SIG-M5 (cell line): ENCODE measurements around the gene ACADSB.

Source experiments
- DNase-seq: peaks from one replicate; lab custom pipeline; 2025; lab: John Stamatoyannopoulos, UW

The ACADSB gene

DNA sequence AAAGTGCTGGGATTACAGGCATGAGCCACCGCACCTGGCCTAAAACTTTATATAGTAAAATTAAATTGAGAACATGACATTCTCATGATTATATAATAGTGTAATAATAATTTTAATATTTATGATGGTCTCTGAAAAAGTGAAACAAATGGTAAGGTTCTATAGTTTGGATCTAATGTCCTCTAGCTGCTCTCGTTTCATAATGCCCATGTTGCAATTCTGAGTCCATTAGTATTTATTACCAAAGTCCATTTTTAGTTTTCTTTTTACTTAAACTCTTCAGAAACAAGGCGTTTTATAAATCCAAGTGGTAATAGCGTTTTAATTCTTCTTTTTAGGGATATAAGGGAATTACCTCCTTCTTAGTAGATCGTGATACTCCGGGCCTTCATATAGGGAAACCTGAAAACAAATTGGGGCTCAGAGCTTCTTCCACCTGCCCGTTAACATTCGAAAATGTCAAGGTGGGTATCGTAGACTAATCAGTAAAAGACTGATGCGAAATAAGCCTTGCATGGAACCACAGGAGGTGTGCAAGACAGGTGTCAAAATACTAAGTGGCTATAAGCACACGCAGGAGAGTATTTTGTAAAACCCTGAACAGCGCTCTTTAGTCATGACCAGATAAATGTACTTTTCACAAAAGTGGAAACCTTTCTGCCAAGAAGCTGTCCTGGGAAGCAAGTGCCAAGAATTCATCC is 34.1 kb downstream of the ACADSB start:
- no peak for DNase-seq

DNA sequence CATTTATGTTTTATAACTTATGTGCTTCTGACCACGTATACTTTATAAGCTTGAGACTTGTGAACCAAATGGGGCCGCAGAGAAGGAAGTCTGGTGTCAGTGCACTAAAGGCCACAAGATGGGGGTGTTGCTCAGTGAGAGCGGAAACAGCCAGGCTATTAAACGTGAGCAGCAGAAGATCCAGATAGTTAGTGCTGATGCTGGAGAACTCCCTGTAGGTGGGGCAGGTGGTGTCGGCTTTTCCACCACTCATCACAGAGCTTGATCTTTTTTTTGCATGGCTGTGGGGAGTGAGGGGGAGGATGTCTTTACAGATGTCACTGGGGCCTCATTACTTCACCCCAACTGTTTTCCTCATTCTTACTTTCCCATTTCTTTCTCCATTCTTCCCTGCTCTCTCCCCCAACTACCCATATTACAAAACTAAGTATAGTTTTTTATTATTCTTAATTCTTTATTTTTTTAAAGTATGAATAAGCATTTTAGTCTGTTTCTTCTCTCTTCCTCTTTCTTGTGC is 34.7 kb downstream of the ACADSB start:
- DNase-seq = no peak

DNA sequence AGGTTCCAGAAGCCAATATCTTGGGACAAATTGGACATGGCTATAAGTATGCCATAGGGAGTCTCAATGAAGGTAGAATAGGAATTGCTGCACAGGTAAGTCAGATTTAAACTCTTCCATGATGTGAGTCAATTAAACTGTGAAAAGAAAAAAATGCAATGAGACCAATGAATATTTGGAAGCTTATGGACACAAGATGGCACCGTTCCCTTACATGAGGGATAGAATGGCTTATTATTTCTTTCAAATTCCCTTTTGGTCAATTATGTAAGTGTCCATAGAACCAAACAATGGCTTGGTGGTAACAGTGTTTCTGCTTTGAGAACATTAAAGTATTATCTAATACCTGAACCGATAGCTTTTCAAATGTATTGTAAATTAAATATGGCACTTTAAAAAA is 35.6 kb downstream of the ACADSB start:
- no peak for DNase-seq

DNA sequence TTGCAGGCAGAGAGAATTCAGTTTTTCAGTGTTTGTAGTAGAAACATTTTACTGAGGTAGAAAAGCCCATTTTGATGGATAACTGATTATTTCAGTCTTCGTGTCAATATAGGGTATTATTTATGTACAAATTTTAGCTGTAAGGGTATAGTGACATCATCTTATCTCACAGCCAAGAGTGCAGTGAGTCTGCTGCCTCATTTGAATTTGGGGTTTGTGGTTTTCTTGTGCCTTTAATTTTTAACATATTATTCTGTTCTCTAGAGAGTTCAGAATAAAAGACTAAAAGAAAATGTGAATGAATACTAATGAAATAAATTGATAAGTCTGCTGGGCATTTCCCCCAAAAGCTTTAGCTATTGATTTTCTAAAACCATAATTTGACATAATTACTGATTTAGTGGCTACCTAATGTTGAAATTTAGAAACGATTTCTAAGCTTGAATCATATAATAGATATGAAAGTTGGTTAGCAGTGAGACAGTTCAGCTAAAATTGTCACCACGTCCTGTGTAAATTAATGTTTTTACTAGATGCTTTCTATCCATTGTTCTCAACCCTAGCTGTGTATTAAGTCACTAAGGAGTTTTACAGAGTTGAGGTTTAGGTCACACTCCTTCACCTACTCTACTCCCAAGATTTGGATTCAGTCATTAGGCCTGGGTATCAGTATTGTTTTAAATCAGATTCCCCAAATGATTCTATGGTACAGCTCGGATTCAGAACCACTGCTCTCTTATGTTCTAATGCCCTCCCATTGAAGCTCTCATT is 37.3 kb downstream of the ACADSB start:
- no peak for DNase-seq

DNA sequence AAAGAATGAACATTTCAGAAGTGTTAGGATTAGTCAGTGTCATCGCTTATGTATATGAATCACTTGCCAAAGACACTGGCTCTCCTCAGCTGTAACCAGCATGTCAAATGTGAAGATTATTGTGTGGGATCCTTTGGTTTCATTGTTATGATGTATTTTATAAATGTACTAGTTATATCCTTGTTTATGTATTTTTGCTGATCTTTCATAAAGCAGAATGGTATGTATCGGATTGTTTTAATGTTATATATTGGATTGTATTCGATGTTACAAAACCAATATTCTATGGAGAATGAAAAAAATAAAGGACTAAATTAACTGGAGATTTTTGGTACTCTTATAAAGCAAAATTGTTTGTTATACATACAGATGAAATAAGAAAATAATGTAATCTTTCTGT is 49.2 kb downstream of the ACADSB start:
- DNase-seq = no peak

DNA sequence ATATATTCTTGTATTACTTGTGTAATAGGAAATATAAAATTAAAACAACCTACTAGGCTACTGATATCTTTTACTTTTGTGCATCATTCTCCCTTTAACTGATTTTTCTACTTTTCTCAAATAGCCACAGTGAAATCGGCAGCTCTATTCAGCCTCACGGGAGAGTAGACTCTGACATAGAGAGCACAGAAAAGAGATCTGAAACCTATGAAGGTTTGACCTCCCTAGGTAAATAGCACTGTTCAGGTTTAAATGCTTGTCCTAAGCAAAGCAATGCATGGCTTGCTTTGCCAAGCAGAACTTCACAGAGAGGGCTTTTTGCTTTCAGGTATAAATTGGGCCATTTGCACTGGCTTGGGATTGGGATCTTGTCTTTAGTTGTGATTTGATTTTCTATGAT is 53.1 kb downstream of the ACADSB start:
- DNase-seq = no peak

DNA sequence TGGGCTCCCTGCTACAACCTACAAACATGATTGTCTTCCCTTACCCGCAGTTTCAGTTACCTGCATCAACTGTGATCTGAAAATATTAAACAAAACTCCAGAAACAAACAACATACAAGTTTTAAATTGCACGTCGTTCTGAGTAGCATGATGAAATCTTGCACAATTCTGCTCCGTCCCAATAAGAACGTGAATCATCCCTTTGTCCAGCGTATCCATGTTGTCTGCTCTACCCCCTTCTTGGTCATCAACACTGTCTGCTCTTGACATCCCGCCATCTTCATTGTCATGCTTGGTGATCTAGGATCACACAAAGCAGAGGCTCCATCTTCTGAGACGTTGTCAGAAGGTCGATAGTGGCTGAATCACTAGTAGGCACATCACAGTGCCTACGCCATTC is 53.9 kb downstream of the ACADSB start:
- no peak for DNase-seq

DNA sequence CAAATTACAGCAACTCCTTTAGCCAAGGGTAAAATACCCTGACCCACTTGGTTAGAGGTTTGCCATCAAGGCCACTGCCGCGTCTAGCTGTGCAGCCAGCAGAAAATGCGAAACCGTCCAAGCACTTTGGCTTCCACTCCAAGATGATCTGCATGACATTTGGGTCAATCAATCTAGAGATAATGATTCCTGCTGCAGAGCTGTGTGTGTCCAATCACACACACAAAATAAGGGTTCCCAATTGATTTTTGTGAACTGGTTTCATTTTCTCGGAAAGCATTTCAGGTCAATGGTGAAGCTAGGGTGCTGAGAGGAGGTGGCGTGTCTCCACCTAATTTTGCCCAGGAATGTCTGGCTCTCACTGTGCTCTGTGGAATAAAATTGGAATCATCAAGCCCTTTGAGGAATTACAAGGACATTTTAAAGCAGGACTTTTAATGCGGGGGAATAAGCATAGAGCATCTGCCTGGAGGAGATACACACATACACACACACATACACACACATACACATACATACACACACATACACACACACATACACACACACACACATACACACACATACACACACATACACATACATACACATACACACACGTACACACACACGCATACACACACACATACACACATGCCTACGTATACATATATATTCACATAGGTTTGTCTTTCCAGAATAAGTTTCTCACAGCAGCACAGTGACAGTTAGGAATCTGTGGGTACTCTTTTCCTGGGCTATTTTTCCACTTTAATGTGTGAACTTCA is 59.5 kb downstream of the ACADSB start:
- no peak for DNase-seq

DNA sequence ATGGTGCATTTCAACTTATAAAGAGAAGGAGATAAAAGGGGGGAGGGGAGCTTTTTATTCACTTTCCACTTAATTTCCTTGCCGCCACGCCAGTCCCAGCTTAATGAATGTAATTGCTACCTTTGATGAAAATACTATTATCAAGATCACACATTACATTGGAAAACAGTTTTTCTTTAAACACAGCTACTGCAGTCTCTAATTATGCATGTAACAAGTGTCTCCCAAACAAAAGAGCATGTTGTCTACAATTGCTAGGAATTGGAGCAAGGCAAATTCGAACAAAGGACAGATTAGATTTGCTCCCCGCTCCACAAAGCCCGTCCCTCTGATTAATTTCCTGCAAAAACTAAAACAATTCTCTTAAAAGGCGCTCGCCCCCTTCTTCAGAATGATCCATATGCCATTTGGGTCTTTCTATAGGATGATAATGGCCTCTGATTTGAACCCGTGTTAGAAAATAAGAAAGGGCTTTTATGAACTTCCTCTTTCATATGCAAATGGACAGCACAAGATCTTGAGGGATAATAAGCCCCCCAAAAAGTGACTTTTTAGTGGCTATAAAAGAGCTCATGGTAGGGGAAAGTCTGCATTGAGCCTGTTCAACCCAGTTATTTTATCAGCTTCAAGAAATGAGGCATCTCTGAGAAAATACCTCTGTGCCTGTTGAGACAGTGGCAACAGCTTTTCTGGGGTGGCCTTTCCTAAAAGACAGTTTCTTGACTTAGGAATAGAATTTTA is 60.6 kb downstream of the ACADSB start:
- no peak for DNase-seq

DNA sequence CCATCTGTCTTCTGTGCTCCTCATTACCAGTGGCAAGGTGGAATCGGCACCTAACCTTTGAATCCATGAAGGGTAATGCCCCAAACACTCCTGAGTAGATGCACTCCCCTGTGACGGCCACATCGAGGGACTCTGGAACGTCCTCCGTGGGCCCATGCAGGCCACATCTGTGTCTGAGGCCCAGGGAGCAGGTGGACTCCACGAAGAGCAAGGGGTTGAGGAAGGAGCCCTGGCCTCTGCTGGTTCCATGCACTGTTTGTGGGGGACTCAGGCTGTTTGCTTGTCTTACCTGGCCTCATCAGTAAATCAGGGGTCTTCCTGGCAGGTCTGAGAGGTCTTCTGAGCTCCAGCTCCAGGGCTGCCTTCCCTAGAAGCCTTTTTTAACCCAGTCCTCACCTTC is 64.4 kb downstream of the ACADSB start:
- DNase-seq = no peak

DNA sequence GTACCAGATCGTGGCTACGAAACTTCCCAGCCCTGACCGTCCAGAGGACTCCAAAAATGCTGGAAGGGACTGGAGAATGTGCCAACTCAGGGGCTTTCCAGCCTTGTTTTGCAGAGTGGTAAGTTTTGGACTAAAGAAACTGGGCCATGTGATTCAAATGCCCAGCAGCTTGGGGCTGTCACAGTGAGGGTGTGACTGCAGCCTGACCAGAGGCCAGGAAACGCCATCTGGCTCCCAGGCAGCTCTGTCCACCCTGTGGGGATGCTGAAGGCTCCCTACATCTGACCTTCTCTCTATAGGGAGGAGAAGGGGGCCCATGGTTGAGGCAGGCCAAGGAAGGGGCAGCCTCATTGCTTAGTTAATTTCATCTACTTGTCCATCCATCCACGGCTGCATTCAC is 65.4 kb downstream of the ACADSB start:
- no peak for DNase-seq

DNA sequence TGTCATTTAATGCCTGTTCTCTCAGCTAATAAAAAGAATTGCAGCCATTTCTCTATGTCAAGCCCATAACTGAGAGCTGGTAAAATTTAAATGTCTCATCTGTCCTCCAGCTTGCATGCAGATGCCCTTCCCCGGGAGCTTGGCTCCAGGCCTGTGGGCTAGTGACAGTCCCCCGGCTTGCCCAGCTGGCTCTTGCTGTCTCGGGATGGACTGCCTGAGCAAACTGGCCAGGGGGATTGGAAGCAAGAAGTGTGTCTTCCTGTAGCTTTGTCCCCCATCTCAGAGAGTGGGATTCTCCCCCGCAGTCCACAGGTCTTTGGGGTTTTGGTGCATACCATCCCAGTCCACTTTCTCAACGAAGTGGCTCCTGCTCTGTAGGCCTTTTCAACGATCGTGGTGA is 73.1 kb downstream of the ACADSB start:
- DNase-seq = no peak

DNA sequence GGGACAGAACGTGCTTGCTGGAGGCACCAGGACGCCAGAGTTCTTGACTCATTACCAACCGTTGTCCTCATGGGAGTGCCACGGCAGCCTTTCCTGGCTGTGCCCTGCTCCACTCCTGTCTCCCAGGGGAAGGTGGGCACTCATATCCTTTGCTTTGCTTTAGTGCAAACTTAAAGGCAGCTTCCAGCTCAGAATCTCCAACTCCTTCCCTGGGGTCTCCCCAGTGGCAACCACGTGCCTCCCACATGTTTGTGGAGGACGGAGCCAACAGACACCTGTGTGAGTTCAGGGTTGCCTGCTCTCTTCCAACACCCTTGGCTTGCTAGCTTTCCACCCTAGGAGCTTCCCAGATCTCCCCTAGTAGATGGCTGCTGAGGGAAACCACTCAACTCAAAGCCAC is 75.0 kb downstream of the ACADSB start:
- DNase-seq = no peak

DNA sequence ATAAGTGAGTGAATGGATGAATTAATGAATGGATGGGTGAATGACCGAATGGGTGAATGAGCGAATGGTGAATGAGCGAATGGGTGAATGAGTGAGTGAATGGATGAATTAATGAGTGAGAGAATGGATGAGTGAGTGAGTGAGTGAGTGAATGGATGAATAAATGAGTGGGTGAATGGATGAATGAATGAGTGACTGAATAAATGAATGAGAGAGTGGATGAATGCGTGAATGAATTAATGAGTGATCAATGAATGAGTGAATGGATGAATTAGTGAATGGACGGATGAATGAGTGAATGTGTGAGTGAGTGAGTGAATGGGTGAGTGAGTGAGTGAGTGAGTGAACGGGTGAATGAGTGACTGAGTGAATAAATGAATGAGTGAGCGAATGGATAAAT is 77.5 kb downstream of the ACADSB start:
- no peak for DNase-seq

DNA sequence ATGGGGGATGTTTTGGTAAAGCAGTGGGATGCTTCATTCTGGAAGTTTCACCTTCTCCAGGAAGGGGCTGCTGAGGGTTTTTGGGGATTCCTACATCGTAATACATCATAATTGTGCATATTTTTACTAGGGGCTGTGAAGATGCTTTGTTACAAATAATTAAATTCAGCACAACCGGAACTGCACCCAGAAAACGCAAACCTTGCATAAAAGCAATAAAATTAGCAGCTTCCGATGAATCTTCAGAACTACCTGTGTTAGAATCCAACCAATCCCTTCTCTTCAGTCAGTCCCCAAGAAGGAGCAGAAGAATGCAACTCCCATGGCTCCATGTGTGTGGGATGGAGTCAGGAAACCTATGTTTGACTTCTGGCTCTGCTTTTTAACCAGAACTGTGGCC is 78.5 kb downstream of the ACADSB start:
- no peak for DNase-seq

DNA sequence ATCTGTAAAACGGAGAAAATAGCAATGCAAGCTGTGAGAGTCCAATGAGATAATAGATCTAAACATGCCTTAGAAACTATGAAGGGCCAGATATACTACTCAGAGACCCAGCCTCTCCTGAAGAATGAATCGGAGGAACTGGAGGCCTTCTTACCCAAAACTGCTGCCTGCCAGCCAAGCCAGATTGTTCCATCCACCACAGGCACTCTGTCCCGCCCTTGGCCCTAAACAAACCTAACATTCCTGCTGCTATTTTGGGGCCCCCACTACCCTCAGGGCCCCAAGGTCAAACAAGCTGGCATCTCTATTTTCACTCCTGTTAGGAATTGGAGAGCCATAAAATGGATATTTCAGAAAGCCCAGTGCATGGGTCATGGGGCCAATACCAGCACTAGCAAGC is 79.0 kb downstream of the ACADSB start:
- DNase-seq = no peak

DNA sequence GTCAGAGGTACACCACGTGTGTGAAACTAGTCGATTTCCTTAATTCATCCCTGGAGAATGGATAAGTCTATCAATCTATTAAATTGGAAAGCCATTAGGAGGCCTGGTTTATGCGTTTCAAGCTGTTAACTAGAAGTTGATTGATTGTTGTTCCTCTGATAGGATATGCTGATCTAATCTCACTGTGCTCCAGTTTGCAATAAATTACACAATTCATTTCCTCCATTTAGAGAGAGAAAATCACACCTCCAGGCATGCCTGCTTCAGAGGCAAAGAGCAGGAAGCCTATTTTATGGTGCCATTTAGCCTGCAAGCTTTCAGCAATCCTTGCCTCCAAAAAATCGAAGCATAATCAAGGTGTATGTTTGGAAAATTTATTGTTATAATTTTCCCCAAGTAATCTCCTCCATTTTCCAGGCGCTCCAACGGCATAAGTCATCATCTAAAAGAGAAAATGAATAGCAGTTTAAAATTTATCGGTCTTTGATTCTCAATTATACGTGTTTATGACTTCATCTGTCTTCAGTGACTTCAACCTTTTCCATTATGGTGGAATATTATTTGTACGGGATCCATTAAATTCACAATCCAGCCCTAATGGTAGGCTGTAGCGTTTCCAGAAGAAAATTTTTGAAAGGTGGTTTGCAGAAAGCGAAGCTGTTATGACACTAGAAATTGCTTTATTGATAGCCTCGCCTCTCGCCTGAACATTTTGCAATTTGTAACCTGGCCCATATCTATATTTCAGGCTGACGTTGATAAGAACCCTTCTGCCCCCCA is 84.0 kb downstream of the ACADSB start:
- no peak for DNase-seq

DNA sequence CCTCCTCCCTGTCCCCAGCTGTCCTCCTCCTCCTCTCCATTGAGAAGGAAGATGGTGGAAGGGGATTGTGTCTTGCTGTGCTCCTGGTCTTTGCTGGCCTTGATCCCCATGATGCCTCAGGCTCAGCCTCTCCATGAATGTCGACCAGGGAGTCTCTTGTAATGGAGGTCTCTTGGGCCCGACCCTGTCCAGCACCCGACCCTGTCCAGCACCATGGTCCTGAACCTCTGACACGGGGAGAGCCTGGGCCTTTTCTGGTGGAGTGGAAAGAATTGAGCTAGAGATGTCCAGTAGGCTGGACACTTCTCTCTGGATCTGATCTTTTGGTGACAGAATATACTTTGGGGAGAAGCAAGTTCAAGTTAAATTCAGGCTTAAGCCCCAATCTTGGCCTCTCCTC is 84.7 kb downstream of the ACADSB start:
- DNase-seq = no peak

DNA sequence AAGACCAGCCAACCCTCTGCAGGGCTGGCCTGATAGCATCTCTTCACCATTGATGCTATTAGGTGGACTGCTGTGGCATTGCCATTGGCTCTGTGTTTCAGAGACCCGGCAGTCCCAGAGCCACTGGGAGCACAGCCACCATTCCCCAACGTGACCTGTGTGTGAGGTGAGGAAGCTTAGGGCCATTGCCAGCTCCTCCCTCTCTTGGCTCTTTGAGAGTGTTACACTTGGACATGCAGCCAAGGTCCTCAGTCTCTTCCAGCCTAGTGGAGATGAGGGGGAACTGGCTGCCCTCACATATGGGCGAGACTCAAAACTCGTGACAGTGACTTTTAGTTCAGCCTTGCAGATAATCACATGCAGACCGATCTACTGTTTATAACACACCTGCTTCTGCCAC is 87.6 kb downstream of the ACADSB start:
- DNase-seq = no peak

DNA sequence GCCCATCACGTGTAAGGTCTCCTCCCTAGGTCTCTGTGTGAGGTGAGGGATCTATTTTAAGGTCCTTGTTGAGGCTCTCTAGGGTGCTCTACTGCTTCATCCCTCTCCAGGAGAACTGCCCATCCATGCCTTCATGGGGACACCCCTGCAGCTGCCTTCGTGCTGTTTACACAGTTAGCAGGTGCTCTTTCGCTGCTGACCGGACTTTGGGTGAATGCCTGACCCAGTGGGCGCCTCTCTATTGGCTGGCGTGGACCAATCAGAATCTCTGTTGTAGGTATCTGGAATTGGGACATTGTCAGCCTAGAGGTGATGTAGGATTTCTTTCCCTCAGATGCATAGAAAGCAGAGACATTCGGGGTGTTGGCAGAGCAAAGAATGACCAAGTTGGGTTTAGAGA is 88.2 kb downstream of the ACADSB start:
- no peak for DNase-seq

DNA sequence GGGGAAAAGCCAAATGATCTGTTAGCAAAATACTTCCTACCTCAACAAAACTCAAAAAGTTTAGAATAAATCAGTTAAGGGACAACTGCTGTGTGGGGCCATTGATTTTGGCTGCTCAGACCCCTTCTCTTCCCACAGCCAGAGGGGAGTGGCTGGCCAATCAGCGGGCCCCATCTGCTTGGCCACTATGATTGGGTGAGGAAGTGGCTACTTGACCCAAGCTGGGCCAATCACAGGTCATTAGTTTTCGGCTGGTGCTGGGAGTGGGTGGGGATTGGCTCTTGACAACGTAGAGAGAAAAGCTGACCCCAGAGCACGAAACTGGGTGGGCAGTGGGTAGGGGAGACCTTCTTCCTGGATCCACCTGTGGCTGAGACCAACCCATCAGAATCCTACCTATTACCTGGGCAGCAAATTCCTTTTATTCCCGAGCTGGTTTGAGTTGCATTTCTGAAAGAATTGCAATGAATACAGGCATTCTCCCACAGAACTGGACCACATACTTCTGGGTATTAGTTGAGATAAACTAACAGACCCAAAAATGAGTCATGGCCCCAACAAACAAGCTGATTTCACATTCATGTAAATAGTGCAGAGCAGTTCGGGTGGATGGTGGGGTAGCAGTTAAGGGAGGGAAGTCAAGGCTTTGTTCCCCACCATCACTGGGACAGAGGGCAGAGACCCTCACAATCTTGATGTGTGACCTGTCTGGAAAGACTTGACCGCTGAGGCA is 91.4 kb downstream of the ACADSB start:
- no peak for DNase-seq
